Neural progenitor cell (in vitro differentiated cells): ENCODE results near the gene ZDHHC14. TPM values are rescaled to one million over a fixed set of nuclear protein-coding genes. Genes with fewer than 3 reads are reported as not detected.
"Not testable (repeated sequence)": the region's sequence is repeated elsewhere in the genome, so short reads cannot be mapped to it uniquely, and the experiment has no call there.

Experiments used
- DNase-seq: peaks from one replicate; pipeline ENCODE4 v3.0.0-alpha.2; 2016; ENCODE audit warnings: low spot score
- H2AFZ ChIP-seq: fragments of 200-600 bp; sonication (generic); replicated peaks from 2 replicates; pipeline ENCODE4 v1.6.1; 2016; ENCODE audit warnings: antibody characterized with exemption
- H3F3A ChIP-seq: fragments of 200-600 bp; sonication (generic); 2 replicates; pipeline ENCODE4 v1.6.1; 2016; ENCODE audit warnings: antibody characterized with exemption, low read depth
- H3K27ac ChIP-seq: fragments of 200-600 bp; sonication (generic); 2 replicates; pipeline ENCODE4 v1.5.1; 2016; ENCODE audit warnings: mild to moderate bottlenecking
- H3K27me3 ChIP-seq: fragments of 200-600 bp; sonication (generic); 2 replicates; pipeline ENCODE4 v1.6.1; 2016; ENCODE audit warnings: mild to moderate bottlenecking, moderate library complexity
- H3K36me3 ChIP-seq: fragments of 200-600 bp; sonication (generic); 2 replicates; pipeline ENCODE4 v1.5.1; 2016
- H3K4me1 ChIP-seq: fragments of 200-600 bp; sonication (generic); 2 replicates; pipeline ENCODE4 v1.6.1; 2016; ENCODE audit warnings: mixed run types
- H3K4me2 ChIP-seq: fragments of 200-600 bp; sonication (generic); 2 replicates; pipeline ENCODE4 v1.6.1; 2016
- H3K4me3 ChIP-seq: fragments of 200-600 bp; sonication (generic); 2 replicates; pipeline ENCODE4 v1.5.1; 2016
- H3K79me2 ChIP-seq: fragments of 200-600 bp; sonication (generic); 2 replicates; pipeline ENCODE4 v1.6.1; 2016; ENCODE audit warnings: low read depth
- H3K9ac ChIP-seq: fragments of 200-600 bp; sonication (generic); 2 replicates; pipeline ENCODE4 v1.6.1; 2016
- H3K9me3 ChIP-seq: fragments of 200-600 bp; sonication (generic); 2 replicates; pipeline ENCODE4 v1.5.1; 2016; ENCODE audit warnings: low read depth
- H4K20me1 ChIP-seq: fragments of 200-600 bp; sonication (generic); 2 replicates; pipeline ENCODE4 v1.6.1; 2016; ENCODE audit warnings: low read depth
- H3K27ac Mint-ChIP-seq: 3 replicates; pipeline ENCODE4 v1.8.0; 2021; ENCODE audit warnings: mixed read lengths
- H3K27me3 Mint-ChIP-seq: 2 replicates; pipeline ENCODE4 v1.8.0; 2022; ENCODE audit warnings: low read depth, mild to moderate bottlenecking, inconsistent platforms, moderate library complexity, mixed read lengths; ENCODE audit not compliant: insufficient read depth
- H3K36me3 Mint-ChIP-seq: 3 replicates; pipeline ENCODE4 v1.8.0; 2021; ENCODE audit warnings: mixed read lengths
- H3K4me1 Mint-ChIP-seq: 3 replicates; pipeline ENCODE4 v1.8.0; 2021; ENCODE audit warnings: mixed read lengths
- H3K4me3 Mint-ChIP-seq: 3 replicates; pipeline ENCODE4 v1.8.0; 2021; ENCODE audit warnings: mild to moderate bottlenecking, moderate library complexity, mixed read lengths
- H3K9me3 Mint-ChIP-seq: 3 replicates; pipeline ENCODE4 v1.8.0; 2020; ENCODE audit warnings: mixed read lengths
- EZH2 ChIP-seq: fragments of 200-600 bp; sonication (generic); IDR thresholded peaks from 2 replicates; pipeline ENCODE4 v1.6.1; 2017; ENCODE audit warnings: antibody characterized with exemption, mild to moderate bottlenecking, moderate library complexity
- EZH2phosphoT487 ChIP-seq: fragments of 200-600 bp; sonication (generic); IDR thresholded peaks from 2 replicates; pipeline ENCODE4 v1.6.1; 2017; ENCODE audit warnings: antibody characterized with exemption
- total RNA-seq: library from RNA; depleted of rRNA; stranded (reverse); fragments of >200 nt; gene quantifications from 2 replicates; pipeline ENCODE4 v1.2.3, GENCODE V29; 2015; ENCODE audit warnings: low replicate concordance
- TF ChIP-seq, protein P1 (sequence below): fragments of 200-600 bp; sonication (generic); IDR thresholded peaks from 2 replicates; pipeline ENCODE4 v1.5.1; 2017; ENCODE audit warnings: antibody characterized with exemption, mild to moderate bottlenecking

Gene ZDHHC14
- total RNA-seq, 1 donor from 2014 or later, result 14.5 TPM

DNA sequence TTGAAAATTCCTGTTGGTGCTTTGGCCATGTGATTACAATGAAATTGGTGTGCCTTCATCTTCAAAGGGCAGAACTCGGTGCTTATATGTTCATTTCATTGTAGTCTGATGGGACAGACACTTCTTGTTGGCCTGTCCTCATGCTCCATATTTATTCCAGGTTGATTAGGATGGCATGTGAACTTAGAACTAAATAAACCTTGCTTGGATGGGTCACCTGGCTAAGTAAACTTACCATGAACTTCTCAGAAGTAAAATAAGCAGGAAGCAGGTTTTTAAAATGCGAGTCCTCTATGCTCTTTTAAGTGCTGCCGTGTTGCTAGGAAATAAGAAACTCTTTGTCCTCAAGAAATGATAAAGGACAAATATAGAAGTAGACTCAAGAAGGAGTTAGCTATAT is 26.7 kb downstream of the ZDHHC14 start:
- H3K4me1 Mint-ChIP-seq, result peaks cover 17% of the 10 kb centered on the region
- Histone ChIP-seq H3K36me3 (no peaks in the 10 kb centered on the region), H3K4me3 (no peak overlapping the region), H3K9me3 (no peaks in the 10 kb centered on the region), H3K4me2 (no peak overlapping the region), H3K79me2 (no peaks in the 10 kb centered on the region), H3K27ac (no peak overlapping the region), H2AFZ (no peak overlapping the region), H3K4me1 (peaks cover 47% of the 10 kb centered on the region), H3K27me3 (no peaks in the 10 kb centered on the region), H3F3A (peaks cover 31% of the 10 kb centered on the region), H3K9ac (no peak overlapping the region), H4K20me1 (peaks cover 3% of the 10 kb centered on the region)
- peaks cover 8% of the 10 kb centered on the region for H3K27me3 Mint-ChIP-seq
- H3K9me3 Mint-ChIP-seq, result peaks cover 9% of the 10 kb centered on the region
- peaks cover 7% of the 10 kb centered on the region for H3K36me3 Mint-ChIP-seq
- TF ChIP-seq EZH2 (no peak), EZH2phosphoT487 (no peak)
- TF ChIP-seq, protein P1, sequence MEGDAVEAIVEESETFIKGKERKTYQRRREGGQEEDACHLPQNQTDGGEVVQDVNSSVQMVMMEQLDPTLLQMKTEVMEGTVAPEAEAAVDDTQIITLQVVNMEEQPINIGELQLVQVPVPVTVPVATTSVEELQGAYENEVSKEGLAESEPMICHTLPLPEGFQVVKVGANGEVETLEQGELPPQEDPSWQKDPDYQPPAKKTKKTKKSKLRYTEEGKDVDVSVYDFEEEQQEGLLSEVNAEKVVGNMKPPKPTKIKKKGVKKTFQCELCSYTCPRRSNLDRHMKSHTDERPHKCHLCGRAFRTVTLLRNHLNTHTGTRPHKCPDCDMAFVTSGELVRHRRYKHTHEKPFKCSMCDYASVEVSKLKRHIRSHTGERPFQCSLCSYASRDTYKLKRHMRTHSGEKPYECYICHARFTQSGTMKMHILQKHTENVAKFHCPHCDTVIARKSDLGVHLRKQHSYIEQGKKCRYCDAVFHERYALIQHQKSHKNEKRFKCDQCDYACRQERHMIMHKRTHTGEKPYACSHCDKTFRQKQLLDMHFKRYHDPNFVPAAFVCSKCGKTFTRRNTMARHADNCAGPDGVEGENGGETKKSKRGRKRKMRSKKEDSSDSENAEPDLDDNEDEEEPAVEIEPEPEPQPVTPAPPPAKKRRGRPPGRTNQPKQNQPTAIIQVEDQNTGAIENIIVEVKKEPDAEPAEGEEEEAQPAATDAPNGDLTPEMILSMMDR, result no peak
- no peak for DNase-seq
- no peak overlapping the region for H3K4me3 Mint-ChIP-seq
- H3K27ac Mint-ChIP-seq, result no peak overlapping the region

DNA sequence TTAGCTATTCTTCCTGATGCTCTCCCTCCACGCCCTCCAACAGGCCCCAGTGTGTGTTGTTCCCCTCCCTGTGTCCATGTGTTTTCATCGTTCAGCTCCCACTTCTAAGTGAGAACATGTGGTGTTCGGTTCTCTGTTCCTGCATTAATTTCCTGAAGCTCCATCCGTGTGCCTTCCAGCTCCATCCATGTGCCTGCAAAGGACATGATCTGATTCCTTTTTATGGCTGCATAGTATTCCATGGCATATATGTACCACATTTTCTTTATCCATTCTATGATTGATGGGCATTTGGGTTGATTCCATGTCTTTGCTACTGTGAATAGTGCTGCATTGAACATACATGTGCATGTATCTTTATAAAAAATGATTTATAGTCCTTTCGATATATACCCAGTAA is 27.4 kb downstream of the ZDHHC14 start:
- H3K27me3 ChIP-seq, H3K36me3 Mint-ChIP-seq: not testable (repeated sequence)

DNA sequence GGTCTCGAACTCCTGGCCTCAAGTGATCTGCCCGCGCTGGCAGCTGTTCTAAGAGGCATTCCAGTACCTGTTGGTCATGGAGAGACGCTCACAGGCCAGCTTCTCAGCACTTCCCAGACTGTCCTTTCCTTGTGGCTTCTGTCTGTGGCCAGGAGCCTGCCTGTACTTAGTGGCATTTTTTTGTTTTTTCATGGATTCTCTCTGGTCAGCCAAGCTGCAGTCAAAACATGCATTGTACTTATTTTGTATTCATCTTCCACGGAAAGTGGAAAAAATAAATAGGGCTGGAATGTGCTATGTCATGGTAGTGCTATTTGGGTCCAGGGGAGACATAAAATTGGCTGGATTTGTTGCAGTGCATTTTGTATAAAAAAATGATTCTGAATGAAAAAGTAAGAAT is 29.1 kb downstream of the ZDHHC14 start:
- Mint-ChIP-seq H3K4me3 (no peak overlapping the region), H3K4me1 (peaks cover 17% of the 10 kb centered on the region), H3K27me3 (peaks cover 8% of the 10 kb centered on the region), H3K27ac (no peak overlapping the region), H3K36me3 (peaks cover 11% of the 10 kb centered on the region), H3K9me3 (peaks cover 9% of the 10 kb centered on the region)
- H3K79me2 ChIP-seq, result no peaks in the 10 kb centered on the region
- H3K9ac ChIP-seq, result no peak overlapping the region
- H3F3A ChIP-seq, result peaks cover 13% of the 10 kb centered on the region
- no peaks in the 10 kb centered on the region for H3K27me3 ChIP-seq
- H2AFZ ChIP-seq, result no peak overlapping the region
- DNase-seq, result no peak
- no peaks in the 10 kb centered on the region for H4K20me1 ChIP-seq
- peaks cover 23% of the 10 kb centered on the region for H3K4me1 ChIP-seq
- H3K9me3 ChIP-seq, result no peaks in the 10 kb centered on the region
- H3K4me2 ChIP-seq, result no peak overlapping the region
- TF ChIP-seq, protein P1, result no peak
- TF ChIP-seq EZH2 (no peak), EZH2phosphoT487 (no peak)
- no peak overlapping the region for H3K27ac ChIP-seq
- H3K36me3 ChIP-seq, result no peaks in the 10 kb centered on the region
- no peak overlapping the region for H3K4me3 ChIP-seq

More for the DNA sequence above, 27.4 kb downstream of the ZDHHC14 start:
- not testable (repeated sequence) for DNase-seq, H3K27ac Mint-ChIP-seq, H3K4me2 ChIP-seq, H4K20me1 ChIP-seq, H3K27ac ChIP-seq, H3K9ac ChIP-seq, H3K9me3 ChIP-seq, H3K9me3 Mint-ChIP-seq, H3K4me3 Mint-ChIP-seq, H3K4me3 ChIP-seq, H3K27me3 Mint-ChIP-seq, H3K79me2 ChIP-seq, H3K36me3 ChIP-seq, H2AFZ ChIP-seq
- H3K4me1 Mint-ChIP-seq, result peaks cover 17% of the 10 kb centered on the region
- Histone ChIP-seq H3K4me1 (peaks cover 39% of the 10 kb centered on the region), H3F3A (peaks cover 24% of the 10 kb centered on the region)

DNA sequence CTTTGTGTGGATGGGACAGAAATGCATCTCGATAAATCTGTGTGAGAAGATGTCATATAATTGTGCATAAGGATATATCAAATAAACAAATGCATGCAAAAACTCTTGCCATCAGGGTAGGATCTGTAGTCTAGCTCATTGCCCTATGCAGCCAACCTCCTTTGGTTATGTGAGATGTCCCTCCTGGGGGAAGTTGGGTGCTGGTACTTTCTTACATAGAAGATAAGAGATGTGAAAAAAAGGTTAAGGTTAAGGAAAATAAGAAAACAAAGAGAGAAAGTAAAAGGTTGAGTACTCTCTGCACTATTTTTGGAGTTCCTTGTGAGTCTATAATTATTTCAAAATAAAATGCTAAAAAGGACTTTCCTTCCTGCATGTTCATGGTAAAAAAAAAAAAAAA is 30.4 kb downstream of the ZDHHC14 start:
- H3K27ac Mint-ChIP-seq, result no peak overlapping the region
- no peaks in the 10 kb centered on the region for H3K27me3 ChIP-seq
- peak overlapping the region; percentile 33 for H3K4me3 Mint-ChIP-seq
- no peaks in the 10 kb centered on the region for H3K36me3 ChIP-seq
- H3K27me3 Mint-ChIP-seq, result peaks cover 8% of the 10 kb centered on the region
- H3K4me2 ChIP-seq, result no peak overlapping the region
- no peak overlapping the region for H3K4me3 ChIP-seq
- H3F3A ChIP-seq, result peaks cover 7% of the 10 kb centered on the region
- H4K20me1 ChIP-seq, result no peaks in the 10 kb centered on the region
- DNase-seq, result no peak
- H3K36me3 Mint-ChIP-seq, result peaks cover 11% of the 10 kb centered on the region
- H3K79me2 ChIP-seq, result no peaks in the 10 kb centered on the region
- H3K9me3 ChIP-seq, result no peaks in the 10 kb centered on the region
- no peak overlapping the region for H3K9ac ChIP-seq
- TF ChIP-seq, protein P1, result no peak
- no peak for TF ChIP-seq EZH2
- no peak for TF ChIP-seq EZH2phosphoT487
- no peak overlapping the region for H3K27ac ChIP-seq
- H3K4me1 Mint-ChIP-seq, result peaks cover 10% of the 10 kb centered on the region
- H2AFZ ChIP-seq, result no peak overlapping the region
- peaks cover 9% of the 10 kb centered on the region for H3K9me3 Mint-ChIP-seq
- peaks cover 13% of the 10 kb centered on the region for H3K4me1 ChIP-seq
